ENCODE measurements around the gene MRPL58.
A peak's percentile ranks its signal among the peaks of the same experiment; 100 is the strongest.
"Not testable (repeated sequence)": the region's sequence is repeated elsewhere in the genome, so short reads cannot be mapped to it uniquely, and the experiment has no call there.

The MRPL58 gene

DNA sequence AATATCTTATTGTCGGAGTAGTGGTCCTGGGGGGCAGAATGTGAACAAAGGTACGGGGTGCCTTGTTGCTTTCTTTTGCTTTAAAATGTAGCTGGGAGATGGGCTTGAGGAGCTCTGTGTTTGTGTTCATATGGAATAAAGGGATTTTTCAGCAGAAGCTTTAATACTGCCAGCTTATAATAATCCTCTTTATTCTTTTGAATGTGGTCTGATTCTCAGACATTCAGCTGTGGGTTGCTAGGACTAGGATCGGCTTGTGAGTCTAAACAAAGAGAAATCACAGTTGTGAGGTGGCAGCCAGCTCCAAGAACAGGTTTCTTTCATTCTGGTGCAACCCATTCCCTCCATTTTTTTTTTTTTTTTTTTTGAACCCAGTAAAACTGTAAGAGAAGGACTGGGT lies 7.2 kb downstream of the MRPL58 start:
- no peak for DNase-seq

DNA sequence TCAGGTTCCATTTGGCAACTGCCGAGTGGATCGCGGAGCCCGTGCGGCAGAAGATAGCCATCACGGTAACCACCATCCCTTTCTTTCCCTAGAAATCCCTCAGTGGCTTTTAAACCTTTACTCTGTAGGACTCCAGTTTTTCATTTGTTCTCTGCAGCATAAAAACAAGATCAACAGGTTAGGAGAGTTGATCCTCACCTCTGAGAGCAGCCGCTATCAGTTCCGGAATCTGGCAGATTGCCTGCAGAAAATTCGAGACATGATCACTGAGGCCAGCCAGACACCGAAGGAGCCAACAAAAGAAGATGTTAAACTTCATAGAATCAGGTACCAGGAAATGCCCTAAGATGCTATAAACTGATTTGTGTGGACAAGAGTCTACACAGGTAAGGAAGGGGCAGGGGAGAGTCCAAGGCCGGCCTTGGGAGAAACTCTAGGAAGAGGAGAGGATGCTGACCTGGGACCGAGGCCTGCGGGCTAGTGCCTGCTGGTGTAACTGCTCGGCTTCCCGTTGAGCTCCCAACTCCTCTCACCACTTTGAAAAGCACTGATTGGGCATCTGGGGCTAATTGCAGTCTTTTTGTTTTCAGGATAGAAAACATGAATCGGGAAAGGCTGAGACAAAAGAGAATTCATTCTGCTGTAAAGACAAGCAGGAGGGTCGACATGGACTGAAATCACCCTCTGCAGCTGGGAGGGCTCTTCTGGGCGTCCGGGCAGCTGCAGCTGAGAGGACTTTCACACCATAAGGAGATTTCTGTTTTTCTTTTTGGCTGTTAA lies 8.1 kb downstream of the MRPL58 start:
- no peak for DNase-seq

DNA sequence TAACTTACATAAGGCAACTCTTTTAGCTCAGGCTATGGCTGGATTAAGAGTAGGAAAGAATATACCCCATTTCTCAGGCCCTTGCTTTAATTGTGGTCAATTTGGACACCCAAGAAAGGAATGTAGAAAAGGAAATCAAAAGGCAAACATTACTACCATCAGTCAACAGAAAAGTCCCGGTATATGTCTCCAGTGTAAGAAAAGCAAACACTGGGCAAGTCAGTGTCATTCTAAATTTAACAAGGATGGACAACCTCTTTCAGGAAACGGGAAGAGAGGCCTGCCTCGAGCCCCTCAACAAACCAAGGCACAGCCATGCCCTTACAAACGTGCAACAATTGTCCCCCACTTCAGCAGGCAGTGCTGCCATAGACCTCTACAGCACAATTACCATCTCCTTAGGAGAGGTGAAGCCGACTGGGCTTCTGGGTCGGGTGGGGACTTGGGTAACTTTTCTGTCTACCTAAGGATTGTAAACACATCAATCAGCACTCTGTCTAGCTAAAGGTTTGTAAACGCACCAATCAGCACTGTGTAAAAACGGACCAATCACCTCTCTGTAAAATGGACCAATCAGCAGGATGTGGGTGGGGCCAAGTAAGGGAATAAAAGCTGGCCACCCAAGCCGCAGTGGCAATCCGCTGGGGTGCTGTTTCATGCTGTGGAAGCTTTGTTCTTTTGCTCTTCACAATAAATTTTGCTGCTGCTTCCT lies 12.4 kb downstream of the MRPL58 start:
- DNase-seq: no peak

- DNase-seq: not testable (repeated sequence)
Measured at GRCh38 chr17:75025398-75025734, 12.9 kb downstream of the MRPL58 start.

DNA sequence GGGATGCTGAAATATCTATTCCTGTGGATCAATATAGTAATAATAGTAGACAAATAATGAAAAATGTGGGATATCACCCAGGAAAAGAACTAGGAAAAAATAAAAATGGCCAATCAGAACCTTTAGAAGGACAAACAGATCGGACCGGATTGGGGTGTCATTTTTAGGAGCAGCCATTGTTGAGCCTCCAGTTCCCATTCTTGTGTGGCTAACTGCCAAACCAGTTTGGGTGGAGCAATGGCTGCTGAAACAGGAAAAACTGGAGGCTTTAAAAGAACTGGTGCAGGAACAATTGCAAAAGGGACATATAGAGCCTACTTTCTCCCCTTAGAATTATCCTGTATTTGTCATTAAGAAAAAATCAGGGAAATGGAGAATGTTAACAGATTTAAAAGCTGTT lies 14.2 kb downstream of the MRPL58 start:
- DNase-seq: not testable (repeated sequence)

- no peak for DNase-seq
Measured at GRCh38 chr17:75030161-75030560, 17.7 kb downstream of the MRPL58 start.

DNA sequence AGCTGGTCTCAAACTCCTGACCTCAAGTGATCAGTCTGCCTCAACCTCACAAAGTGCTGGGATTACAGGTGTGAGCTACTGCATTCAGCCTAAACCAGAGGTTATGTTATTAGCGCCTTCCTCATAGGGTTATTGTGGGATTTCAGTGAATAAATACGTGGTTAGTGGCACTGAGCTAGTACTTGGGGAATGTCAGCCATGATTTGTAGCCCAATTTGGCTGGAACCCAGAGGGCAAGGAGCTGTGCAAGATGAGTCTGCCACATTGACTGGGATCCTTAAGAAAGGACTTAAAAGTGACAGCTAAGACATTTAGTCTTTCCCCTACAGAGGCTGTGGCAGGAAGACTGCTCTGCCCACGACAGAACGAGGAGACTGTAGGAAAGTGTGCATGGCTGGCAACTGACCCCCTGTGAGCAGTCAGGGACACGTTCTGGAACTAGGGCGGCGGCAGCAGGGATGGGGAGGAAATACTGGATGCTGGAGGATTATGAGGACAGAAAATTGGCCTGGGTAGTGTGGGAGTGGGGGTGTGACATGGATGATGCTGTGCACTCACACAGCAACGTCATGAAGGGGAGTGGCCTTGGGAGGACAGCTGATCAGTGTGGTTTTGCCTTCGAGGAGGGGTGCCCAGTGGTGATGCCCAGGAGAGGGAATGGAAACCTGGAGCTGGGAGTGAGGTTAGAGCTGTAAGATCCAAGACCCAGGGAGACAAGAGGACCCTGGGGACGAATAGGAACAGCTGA lies 19.7 kb downstream of the MRPL58 start:
- peak; percentile 52 to 70 for DNase-seq

DNA sequence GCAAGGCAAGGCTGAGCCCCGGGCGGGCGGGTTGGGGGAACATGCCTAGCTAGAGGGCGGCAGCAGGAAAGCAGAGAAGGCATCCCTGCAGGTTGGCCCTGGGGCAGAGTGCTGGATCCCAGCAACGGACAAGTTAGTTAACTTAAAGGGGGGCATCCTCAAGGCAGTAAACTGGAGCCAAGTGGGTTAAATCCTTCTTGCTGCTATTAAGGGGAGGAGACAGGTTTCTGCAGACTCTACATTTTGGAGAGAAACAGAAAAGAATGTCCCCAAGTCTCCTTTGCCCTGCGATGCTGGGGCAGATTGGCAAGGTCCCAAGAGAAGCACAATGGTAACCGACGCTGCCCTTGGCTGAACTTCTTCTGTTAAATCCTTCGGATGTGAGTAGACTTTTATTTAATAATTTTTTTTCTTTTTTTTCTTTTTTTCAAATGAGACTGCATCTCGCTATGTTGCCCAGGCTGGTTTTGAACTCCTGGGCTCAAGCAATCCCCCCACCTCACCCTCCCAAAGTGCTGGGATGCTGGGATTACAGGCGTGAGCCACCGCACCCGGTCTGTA lies 20.3 kb downstream of the MRPL58 start:
- peak; percentile 24 to 70 for DNase-seq

GRCh38 chr17:75033346-75034235 lies 21.1 kb downstream of the MRPL58 start:
- peak; percentile 91 to 93 for DNase-seq

DNA sequence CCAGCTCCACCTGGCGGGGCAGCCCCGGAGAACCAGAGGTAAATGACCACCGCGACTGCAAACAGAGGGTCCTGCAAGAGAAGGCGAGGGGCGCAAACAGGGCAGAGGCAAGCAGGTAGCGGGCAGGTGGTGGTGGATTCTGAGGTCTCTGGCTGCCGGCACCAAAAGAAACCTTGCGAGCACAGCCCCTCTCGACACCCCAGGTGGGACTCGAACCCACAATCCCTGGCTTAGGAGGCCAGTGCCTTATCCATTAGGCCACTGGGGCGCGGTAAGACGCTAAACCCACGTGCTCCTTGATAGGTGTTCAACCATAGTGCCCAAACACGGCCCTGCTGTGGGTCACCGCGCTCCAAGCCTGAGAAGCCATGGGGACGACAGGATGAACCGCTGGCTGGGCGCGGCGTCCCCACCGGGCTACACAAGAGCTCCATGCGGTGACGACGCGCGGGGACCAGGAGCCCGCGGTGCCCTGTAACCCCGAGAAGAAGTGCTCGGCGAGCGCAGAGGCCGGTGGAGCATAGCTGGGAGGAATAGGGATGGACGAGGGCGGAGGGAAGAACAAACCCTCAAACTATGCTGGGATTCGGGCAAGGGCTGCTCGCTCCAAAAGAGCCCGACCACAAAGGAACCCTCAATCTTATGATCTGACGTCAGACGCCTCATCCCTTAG lies 21.9 kb downstream of the MRPL58 start:
- peak; percentile 92 to 95 for DNase-seq

DNA sequence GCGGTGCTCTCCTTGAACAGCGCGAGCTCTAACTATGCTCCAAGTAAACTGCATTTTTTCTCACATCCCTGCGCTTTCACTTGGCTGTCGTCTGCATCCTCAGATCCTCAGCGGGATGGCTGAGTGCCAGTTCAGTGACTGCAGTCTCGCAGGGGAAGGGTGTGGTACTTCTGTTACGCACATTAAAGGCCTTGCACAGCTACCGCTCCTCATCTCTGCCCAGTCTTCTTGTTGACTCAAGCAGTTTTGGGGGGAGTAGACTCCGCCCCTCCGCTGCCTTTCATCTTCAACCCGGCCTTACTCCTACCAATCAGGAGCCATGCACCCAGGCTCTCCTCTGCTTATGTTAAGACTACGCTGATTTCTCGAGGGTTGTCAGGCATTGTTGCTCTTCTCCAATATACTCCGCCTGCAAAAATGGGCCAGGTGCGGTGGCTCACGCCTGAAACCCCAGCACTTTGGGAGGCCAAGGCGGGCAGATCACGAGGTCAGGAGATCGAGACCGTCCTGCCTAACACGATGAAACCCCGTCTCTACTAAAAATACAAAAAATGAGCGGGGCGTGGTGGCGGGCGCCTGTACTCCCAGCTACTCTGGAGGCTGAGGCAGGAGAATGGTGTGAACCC lies 24.3 kb downstream of the MRPL58 start:
- DNase-seq: peak in 1 of 2 experiments; percentile 9

- DNase-seq: no peak
Measured at GRCh38 chr17:75039238-75039637, 26.8 kb downstream of the MRPL58 start.

DNA sequence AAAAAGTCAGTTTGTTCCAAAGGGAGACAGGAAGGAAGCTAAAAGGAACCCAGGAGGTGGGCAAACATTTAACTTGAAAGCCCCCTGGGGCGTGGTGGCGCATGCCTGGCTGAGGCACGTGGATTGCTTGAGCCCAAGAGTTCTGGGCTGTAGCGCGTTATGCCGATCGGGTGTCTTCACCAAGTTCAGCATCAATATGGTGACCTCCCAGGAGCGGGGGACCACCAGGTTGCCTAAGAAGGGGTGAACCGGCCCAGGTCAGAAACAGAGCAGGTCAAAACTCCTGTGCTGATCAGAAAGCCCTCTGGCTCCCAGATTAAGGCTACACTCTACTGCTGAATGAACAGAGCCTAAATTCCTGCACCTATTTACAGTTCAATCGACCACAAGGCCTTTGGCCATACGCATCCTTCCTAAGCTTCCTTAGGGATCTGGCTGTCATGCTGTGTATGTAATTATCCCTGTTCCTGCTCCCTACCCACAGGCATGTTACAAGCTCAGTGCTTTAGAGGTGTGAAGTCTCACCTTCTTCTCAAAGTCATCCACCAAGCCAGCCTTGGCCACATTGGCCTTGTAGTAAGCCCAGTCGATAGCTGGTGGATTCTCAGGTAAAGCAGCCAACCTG lies 29.3 kb downstream of the MRPL58 start:
- DNase-seq: no peak

GRCh38 chr17:75043789-75044188 lies 31.3 kb downstream of the MRPL58 start:
- DNase-seq: not testable (repeated sequence)

- no peak for DNase-seq
Measured at GRCh38 chr17:75044716-75045115, 32.2 kb downstream of the MRPL58 start.

- not testable (repeated sequence) for DNase-seq
Measured at GRCh38 chr17:75045946-75046406, 33.5 kb downstream of the MRPL58 start.

DNA sequence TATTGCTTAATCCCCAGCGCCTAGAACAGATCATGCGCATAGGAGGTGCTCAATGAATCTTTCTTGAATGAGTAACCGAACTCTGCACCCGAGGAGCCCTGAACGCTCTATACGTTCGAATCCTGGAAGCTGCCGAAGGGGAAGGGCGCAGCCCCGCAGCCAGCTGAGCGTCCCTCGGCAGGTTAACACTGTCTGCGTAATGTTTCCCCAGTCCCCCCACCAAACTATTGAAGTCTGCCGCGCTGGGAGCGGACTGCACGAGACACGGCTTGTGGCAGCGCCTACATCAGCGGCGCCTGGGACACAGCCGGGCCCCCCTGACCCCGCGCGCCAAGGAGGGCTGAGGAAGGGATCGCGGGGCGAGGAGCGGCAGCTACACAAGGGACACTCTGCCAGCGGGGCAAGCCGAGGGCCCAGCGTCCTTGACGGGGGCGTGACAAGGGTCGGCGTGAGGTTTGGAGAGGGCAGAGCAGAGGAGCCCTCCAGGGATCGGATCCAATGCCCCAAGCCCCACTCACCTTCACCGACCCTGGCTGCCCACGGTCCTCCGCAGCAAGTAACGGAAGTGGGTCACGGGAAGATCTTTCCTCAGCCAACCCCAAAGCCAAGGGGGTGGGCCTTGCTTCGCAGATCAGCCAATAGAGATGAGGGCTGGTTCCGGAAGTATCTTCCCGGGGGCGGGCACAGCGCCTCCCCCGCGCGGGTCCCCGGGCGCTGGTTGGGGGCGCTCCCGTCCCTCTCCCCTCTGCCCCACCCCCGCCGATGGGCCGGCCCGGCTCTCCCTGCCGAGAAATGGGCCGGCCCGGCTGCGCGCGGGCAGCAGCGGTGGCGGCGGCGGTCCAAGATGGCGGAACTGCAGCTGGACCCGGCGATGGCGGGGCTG lies 34.2 kb downstream of the MRPL58 start, which contains the start of the genes ATP5PD and KCTD2:
TSS of gene ATP5PD (minus strand) at position 563 of the 883 bp plus-strand sequence. CDS start 4,319 bp downstream, outside the sequence.
TSS of gene KCTD2 (plus strand) at position 819 of the 883 bp plus-strand sequence. CDS start at position 845, 26 bp downstream.
- peak; percentile 95 to 97 for DNase-seq

DNA sequence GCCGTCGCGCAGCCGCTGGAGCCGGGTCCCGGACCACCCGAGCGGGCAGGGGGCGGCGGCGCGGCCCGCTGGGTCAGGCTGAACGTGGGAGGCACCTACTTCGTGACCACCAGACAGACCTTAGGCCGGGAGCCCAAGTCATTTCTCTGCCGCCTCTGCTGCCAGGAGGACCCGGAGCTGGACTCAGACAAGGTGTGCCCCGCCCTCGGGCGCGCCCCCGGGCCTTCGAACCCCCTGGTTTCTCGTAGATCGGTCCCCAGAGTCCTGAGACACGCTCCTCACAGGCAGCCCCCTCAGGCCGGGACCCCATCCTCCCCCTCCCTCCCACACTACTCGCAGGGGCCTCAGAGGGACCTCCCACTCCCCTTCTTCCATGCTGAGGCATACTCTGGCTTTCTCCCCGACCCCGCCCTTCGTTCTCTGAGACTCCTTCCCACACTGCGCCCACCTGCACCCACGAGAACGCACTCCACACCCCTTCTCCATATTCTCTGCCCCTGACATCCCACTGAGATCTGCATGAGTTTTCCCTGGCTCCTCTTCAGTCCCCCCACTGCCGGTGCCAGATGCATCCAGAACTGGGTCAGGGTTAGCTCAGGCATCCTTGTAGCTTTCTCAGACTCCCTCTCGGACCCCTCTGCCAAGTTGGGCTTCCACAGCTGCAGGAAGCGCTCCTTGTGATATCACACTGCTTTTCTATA lies 35.1 kb downstream of the MRPL58 start:
- peak in 1 of 2 experiments; percentile 43 for DNase-seq
